Measurements from ENCODE around the gene LRBA. TPM values are rescaled to one million over a fixed set of nuclear protein-coding genes. Genes with fewer than 3 reads are reported as not detected.
"Not testable (repeated sequence)": the region's sequence is repeated elsewhere in the genome, so short reads cannot be mapped to it uniquely, and the experiment has no call there.

LRBA gene
- total RNA-seq, 1 experiment from 2014 or later: 55.3 TPM

- H3K18ac ChIP-seq (ENCODE audit: insufficient read length, low read depth, low read length); H3K27ac Mint-ChIP-seq; H3K4me1 Mint-ChIP-seq; H2BK20ac ChIP-seq (ENCODE audit: low read depth, low read length, poor library complexity, severe bottlenecking); H3K27me3 ChIP-seq (ENCODE audit: insufficient read depth, low read length); H2BK12ac ChIP-seq (ENCODE audit: insufficient read length, low read depth, low read length); H3K36me3 Mint-ChIP-seq (ENCODE audit: insufficient read depth in 1 of 3, low read depth in 3 of 3); H3K9me3 Mint-ChIP-seq; H2AFZ ChIP-seq (ENCODE audit: low read length); H2AK5ac ChIP-seq (ENCODE audit: insufficient read length, low read length); H3K9ac ChIP-seq (ENCODE audit: extremely low read depth, insufficient read length, low read length); H3K27ac ChIP-seq (ENCODE audit: insufficient read length, low read depth, low read length); H2BK5ac ChIP-seq (ENCODE audit: insufficient read length, low read length); H3K27me3 Mint-ChIP-seq (ENCODE audit: low read depth); H2BK15ac ChIP-seq (ENCODE audit: low read depth, low read length); H3K14ac ChIP-seq (ENCODE audit: insufficient read depth, low read length); H3K56ac ChIP-seq (ENCODE audit: insufficient read length, low read depth, low read length); H4K5ac ChIP-seq (ENCODE audit: insufficient read length, low read depth, low read length); H3K4me2 ChIP-seq (ENCODE audit: insufficient read depth, insufficient read length, low read length); H3K23me2 ChIP-seq (ENCODE audit: insufficient read length, low read depth, low read length, poor library complexity, severe bottlenecking); H3K79me2 ChIP-seq (ENCODE audit: insufficient read depth, low read length); H4K8ac ChIP-seq (replicated peaks; ENCODE audit: insufficient read length, low read depth, low read length); H3K4ac ChIP-seq (ENCODE audit: low read depth, low read length); H3K79me1 ChIP-seq (ENCODE audit: insufficient read depth, low read depth, low read length, poor library complexity, severe bottlenecking); H3K4me1 ChIP-seq (ENCODE audit: insufficient read depth, low read length); H3K23ac ChIP-seq (ENCODE audit: insufficient read length, low read depth, low read length); H2BK120ac ChIP-seq (ENCODE audit: low read depth, low read length, poor library complexity, severe bottlenecking); H3K4me3 Mint-ChIP-seq; DNase-seq; H4K20me1 ChIP-seq (ENCODE audit: control insufficient read depth, insufficient read depth, insufficient read length); H3K9me3 ChIP-seq (ENCODE audit: control insufficient read depth, low read depth, low read length); H3T11ph ChIP-seq (ENCODE audit: low read length); H4K91ac ChIP-seq (ENCODE audit: insufficient read length, low read depth, low read length): not testable (repeated sequence)
- WGBS (ENCODE audit: extremely low coverage, insufficient read length, low lambda C conversion rate): no CpG with 5 or more reads among the region's 1 CpG
These were observed 356.8 kb downstream of the LRBA start for GRCh38 chr4:150658258-150658657.
